A673 (cell line): Measurements from ENCODE around the gene GNPDA2.

Experiments used
- CTCF ChIP-seq: fragments of 300-800, 200-600 bp; sonication (generic); conservative IDR thresholded peaks from 2 replicates; pipeline ENCODE4 v1.5.1; 2017; ENCODE audit warnings: low read depth, mild to moderate bottlenecking, antibody characterized with exemption, low read length, moderate library complexity, mixed read lengths
- EZH2 ChIP-seq: fragments of 200-600 bp; sonication (generic); IDR thresholded peaks from 2 replicates; pipeline ENCODE4 v1.6.1; 2017; ENCODE audit warnings: borderline replicate concordance, low read depth, mild to moderate bottlenecking, mixed read lengths, antibody characterized with exemption, low read length; ENCODE audit not compliant: poor library complexity, severe bottlenecking

DNA sequence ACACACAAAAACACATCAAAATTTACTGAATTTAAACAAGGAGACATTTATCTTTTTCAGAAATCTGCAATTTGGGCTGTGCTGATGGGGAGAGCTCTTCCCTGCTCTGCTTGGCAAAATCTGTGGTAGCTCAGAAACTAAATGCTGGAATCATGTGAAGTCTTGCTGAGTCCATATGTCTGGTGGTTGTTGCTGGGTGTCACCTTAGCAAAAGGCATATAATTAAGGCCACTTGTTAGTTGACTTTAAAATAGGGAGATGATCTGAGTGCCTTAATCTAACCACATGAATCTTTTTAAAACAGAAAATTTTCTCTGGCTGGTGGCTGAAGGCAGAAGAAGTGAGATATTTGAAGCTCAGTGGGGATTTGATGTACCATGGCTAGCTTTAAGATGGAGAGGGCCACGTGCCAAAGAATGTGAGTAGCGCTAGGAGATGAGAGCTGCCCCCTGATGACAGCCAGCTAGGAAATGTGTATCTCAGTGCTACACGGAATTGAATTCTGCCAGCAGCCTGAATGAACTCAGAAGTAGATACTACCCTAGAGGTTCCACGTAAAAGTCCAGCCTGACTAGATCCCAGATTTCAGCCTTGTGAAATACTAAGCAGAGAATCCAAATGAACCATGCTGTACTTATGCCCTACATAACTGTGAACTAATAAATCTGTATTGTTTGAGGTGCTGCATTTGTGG lies 55.7 kb downstream of the GNPDA2 start:
- TF ChIP-seq CTCF (no peak), EZH2 (no peak)
